Keratinocyte (primary cell): ENCODE measurements around the gene FADS3.

ENCODE experiments used
- CTCF ChIP-seq, 3 experiments: IDR thresholded peaks in 1 of 3; conservative IDR thresholded peaks in 1 of 3; optimal IDR thresholded peaks in 1 of 3; 2 replicates in 2 of 3; 3 replicates in 1 of 3; pipeline versions ENCODE3 to v1.5.1; 2011; ENCODE audit warnings: low read length in 3 of 3, mild to moderate bottlenecking in 3 of 3, moderate library complexity in 2 of 3, control low read depth in 1 of 3, inconsistent platforms in 1 of 3; ENCODE audit not compliant: insufficient read depth in 2 of 3; ENCODE audit errors: extremely low read depth in 1 of 3
- EZH2 ChIP-seq: IDR thresholded peaks from one replicate; pipeline ENCODE4 v1.6.1; 2012; ENCODE audit warnings: inconsistent platforms, mild to moderate bottlenecking, low read length, moderate library complexity

- TF ChIP-seq EZH2 (no peak), CTCF (optimal IDR thresholded peaks at IDR 0.05 in 1 of 3, IDR thresholded peaks at IDR 0.05 in 1 of 3, conservative IDR thresholded peaks at IDR 0.05 in 1 of 3; ENCODE audit: extremely low read depth in 1 of 3, insufficient read depth in 2 of 3, low read length in 3 of 3) (no peak)
Observed at GRCh38 chr11:61912530-61912898, 21.2 kb upstream of the FADS3 start.
